Mesothelial cell of epicardium (in vitro differentiated cells): ENCODE measurements around the gene LEMD1. TPM values are rescaled to one million over a fixed set of nuclear protein-coding genes. Genes with fewer than 3 reads are reported as not detected.

Source experiments
- DNase-seq, 2 experiments: peaks; one replicate each; pipeline ENCODE4 v3.0.0; 2021; ENCODE audit warnings: low spot score in 2 of 2; ENCODE audit not compliant: unreplicated experiment in 2 of 2
- H3K27ac Mint-ChIP-seq: 2 replicates; pipeline ENCODE4 v1.8.0; 2021; ENCODE audit warnings: mixed read lengths
- H3K27me3 Mint-ChIP-seq: 2 replicates; pipeline ENCODE4 v1.8.0; 2021; ENCODE audit warnings: low read depth, mixed read lengths
- H3K36me3 Mint-ChIP-seq: 2 replicates; pipeline ENCODE4 v1.8.0; 2021; ENCODE audit warnings: mixed read lengths
- H3K4me1 Mint-ChIP-seq: 2 replicates; pipeline ENCODE4 v1.8.0; 2021; ENCODE audit warnings: mixed read lengths
- H3K4me3 Mint-ChIP-seq: 2 replicates; pipeline ENCODE4 v1.8.0; 2021; ENCODE audit warnings: mild to moderate bottlenecking, moderate library complexity, mixed read lengths
- H3K9me3 Mint-ChIP-seq: 2 replicates; pipeline ENCODE4 v1.8.0; 2021; ENCODE audit warnings: mixed read lengths
- CTCF ChIP-seq: fragments of 200-600 bp; sonication (generic); IDR thresholded peaks from one replicate; pipeline ENCODE4 v1.5.0; 2021; ENCODE audit warnings: antibody characterized with exemption; ENCODE audit not compliant: unreplicated experiment
- total RNA-seq: library from RNA; stranded (reverse); gene quantifications from 3 replicates; pipeline ENCODE4 v1.2.1, GENCODE V29; 2021

The LEMD1 gene
- total RNA-seq, 1 donor from 2014 or later: 1.3 TPM

GRCh38 chr1:205441716-205442050 is 19.8 kb upstream of the LEMD1 start:
- Mint-ChIP-seq H3K27ac (peak overlapping the region; percentile 40), H3K36me3 (no peaks in the 10 kb centered on the region), H3K4me1 (peaks cover 65% of the 10 kb centered on the region), H3K9me3 (no peaks in the 10 kb centered on the region), H3K27me3 (no peaks in the 10 kb centered on the region), H3K4me3 (no peak overlapping the region)
- DNase-seq: no peak
- no peak for TF ChIP-seq CTCF

GRCh38 chr1:205441318-205441633 is 19.4 kb upstream of the LEMD1 start:
- no peaks in the 10 kb centered on the region for H3K9me3 Mint-ChIP-seq
- no peak overlapping the region for H3K4me3 Mint-ChIP-seq
- TF ChIP-seq CTCF: no peak
- DNase-seq: no peak
- H3K4me1 Mint-ChIP-seq: peaks cover 65% of the 10 kb centered on the region
- H3K36me3 Mint-ChIP-seq: no peaks in the 10 kb centered on the region
- H3K27ac Mint-ChIP-seq: peak overlapping the region; percentile 40
- peaks cover 2% of the 10 kb centered on the region for H3K27me3 Mint-ChIP-seq

GRCh38 chr1:205440476-205441317 is 18.8 kb upstream of the LEMD1 start:
- DNase-seq: no peak
- Mint-ChIP-seq H3K36me3 (no peaks in the 10 kb centered on the region), H3K27me3 (peaks cover 4% of the 10 kb centered on the region), H3K9me3 (no peaks in the 10 kb centered on the region), H3K4me1 (peaks cover 61% of the 10 kb centered on the region), H3K27ac (peak overlapping the region; percentile 40), H3K4me3 (no peak overlapping the region)
- TF ChIP-seq CTCF: no peak

- peaks cover 55% of the 10 kb centered on the region for H3K4me1 Mint-ChIP-seq
- no peaks in the 10 kb centered on the region for H3K9me3 Mint-ChIP-seq
- no peaks in the 10 kb centered on the region for H3K36me3 Mint-ChIP-seq
- H3K27ac Mint-ChIP-seq: peak overlapping the region; percentile 67
- no peak for TF ChIP-seq CTCF
- H3K27me3 Mint-ChIP-seq: peaks cover 6% of the 10 kb centered on the region
- H3K4me3 Mint-ChIP-seq: no peak overlapping the region
- no peak for DNase-seq
Measured at GRCh38 chr1:205440121-205440475, 18.2 kb upstream of the LEMD1 start.

GRCh38 chr1:205438213-205439158 is 16.6 kb upstream of the LEMD1 start:
- Mint-ChIP-seq H3K4me1 (peaks cover 44% of the 10 kb centered on the region), H3K27me3 (peaks cover 15% of the 10 kb centered on the region)

More at GRCh38 chr1:205438213-205439158, 16.6 kb upstream of the LEMD1 start:
- DNase-seq: peak; percentile 62 to 85
- Mint-ChIP-seq H3K9me3 (no peaks in the 10 kb centered on the region), H3K36me3 (no peaks in the 10 kb centered on the region), H3K4me3 (no peak overlapping the region), H3K27ac (no peak overlapping the region)
- TF ChIP-seq CTCF: no peak
